IMR-90 (cell line): ENCODE measurements around the gene NME7.

Experiments used
- CTCF ChIP-seq: conservative IDR thresholded peaks from 2 replicates; pipeline ENCODE4 v1.5.1; 2012; ENCODE audit warnings: mild to moderate bottlenecking, low read depth, low read length, improper control_type of control experiment
- MAFK ChIP-seq: IDR thresholded peaks from 2 replicates; pipeline ENCODE4 v1.6.1; 2012; ENCODE audit warnings: low read depth, low read length, improper control_type of control experiment

GRCh38 chr1:169289016-169289415, 78.6 kb downstream of the NME7 start:
- no peak for TF ChIP-seq CTCF
- no peak for TF ChIP-seq MAFK
